Small intestine (tissue), 7 donors: ENCODE measurements around the gene MELK. TPM values are rescaled to one million over a fixed set of nuclear protein-coding genes. Genes with fewer than 3 reads are reported as not detected.
"Not testable (repeated sequence)": the region's sequence is repeated elsewhere in the genome, so short reads cannot be mapped to it uniquely, and the experiment has no call there.

Experiments used
- DNase-seq, 2 donors: peaks; one replicate each; pipeline versions ENCODE4 v3.0.0 to v3.0.0-alpha.2; 2013
- FAIRE-seq: peaks from 2 replicates; lab custom pipeline; 2012; peaks lifted over from hg19 to GRCh38; lab: Jason Lieb, UNC
- H3K27ac ChIP-seq, 3 donors: one replicate each; pipeline ENCODE4 v1.5.1; 2013; ENCODE audit warnings: low read length in 2 of 3, mild to moderate bottlenecking in 2 of 3, control low read depth in 1 of 3, inconsistent platforms in 1 of 3, low read depth in 1 of 3, moderate library complexity in 1 of 3
- H3K27me3 ChIP-seq, 3 donors: one replicate each; pipeline ENCODE4 v1.6.1; 2013; ENCODE audit warnings: low read length in 3 of 3, inconsistent platforms in 1 of 3; ENCODE audit not compliant: control insufficient read depth in 3 of 3, insufficient read depth in 3 of 3
- H3K36me3 ChIP-seq, 3 donors: one replicate each; pipeline ENCODE4 v1.6.1; 2013; ENCODE audit warnings: low read length in 3 of 3, inconsistent platforms in 1 of 3, low read depth in 1 of 3, mild to moderate bottlenecking in 1 of 3, moderate library complexity in 1 of 3; ENCODE audit not compliant: control insufficient read depth in 3 of 3, insufficient read depth in 2 of 3
- H3K4me1 ChIP-seq, 3 donors: one replicate each; pipeline ENCODE4 v1.6.1; 2013; ENCODE audit warnings: low read length in 2 of 3, inconsistent platforms in 1 of 3, low read depth in 1 of 3, mild to moderate bottlenecking in 1 of 3, moderate library complexity in 1 of 3; ENCODE audit not compliant: control insufficient read depth in 3 of 3, insufficient read depth in 2 of 3
- H3K4me3 ChIP-seq, 3 donors: one replicate each; pipeline ENCODE4 v1.5.1; 2013; ENCODE audit warnings: low read length in 3 of 3, control low read depth in 1 of 3, inconsistent platforms in 1 of 3, low read depth in 1 of 3, mild to moderate bottlenecking in 1 of 3, moderate library complexity in 1 of 3
- H3K9me3 ChIP-seq, 2 donors: one replicate each; pipeline ENCODE4 v1.6.1; 2013; ENCODE audit warnings: low read depth in 1 of 2, low read length in 1 of 2; ENCODE audit not compliant: control insufficient read depth in 2 of 2, insufficient read depth in 1 of 2
- WGBS, 3 donors: extraction: QIAGEN DNeasy Blood & Tissue Kit; methylation state at CpG; one replicate each; pipeline ENCODE4 v1.1.7; 2013; 5-methylcytosine and 5-hydroxymethylcytosine counted together
- polyA plus RNA-seq, 4 donors: library from polyadenylated mRNA; stranded (reverse) in 3 of 4; unstranded in 1 of 4; fragments of 200-250 nt in 3 of 4; fragments of 120-200 nt in 1 of 4; gene quantifications; one replicate each; pipeline versions ENCODE4 v1.2.1 to v1.2.3, GENCODE V29; 2013
- donor health status: healthy with polysubstance abuse.
- donor health status: control.
- donor health status: control.
- donor health status: Bipolar disorder and iron deficiency.
- donor health status: healthy.

MELK gene
- polyA plus RNA-seq, 4 donors: 0.81 to 13.8 (median 6.5) TPM

DNA sequence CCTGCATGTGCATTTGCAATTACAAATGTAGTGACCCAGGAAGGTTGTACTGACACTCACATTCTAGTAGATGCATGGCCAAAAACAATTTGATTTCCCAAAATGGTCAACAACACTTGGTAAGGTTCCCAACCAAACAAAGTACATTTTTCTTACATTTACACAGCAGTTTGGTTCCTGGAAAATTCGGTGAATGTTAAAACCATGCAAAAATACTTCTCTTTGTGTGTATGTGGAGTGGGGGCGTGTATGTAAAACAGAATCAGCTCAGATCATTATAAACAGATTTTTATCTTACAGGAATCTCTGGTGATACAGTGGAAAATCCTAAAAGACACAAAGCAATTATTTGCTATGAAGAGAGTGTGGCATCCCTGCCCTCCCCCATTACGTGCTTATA lies 25.1 kb upstream of the MELK start:
- DNase-seq: no peak
- Histone ChIP-seq H3K27ac (no peak overlapping the region), H3K9me3 (no peaks in the 10 kb centered on the region), H3K27me3 (no peaks in the 10 kb centered on the region), H3K36me3 (no peaks in the 10 kb centered on the region), H3K4me1 (no peaks in the 10 kb centered on the region), H3K4me3 (no peak overlapping the region)
- FAIRE-seq: no peak
- 72 to 84% (median 78%) methylated on average over 3 of the region's 3 CpGs for WGBS, 3 donors

DNA sequence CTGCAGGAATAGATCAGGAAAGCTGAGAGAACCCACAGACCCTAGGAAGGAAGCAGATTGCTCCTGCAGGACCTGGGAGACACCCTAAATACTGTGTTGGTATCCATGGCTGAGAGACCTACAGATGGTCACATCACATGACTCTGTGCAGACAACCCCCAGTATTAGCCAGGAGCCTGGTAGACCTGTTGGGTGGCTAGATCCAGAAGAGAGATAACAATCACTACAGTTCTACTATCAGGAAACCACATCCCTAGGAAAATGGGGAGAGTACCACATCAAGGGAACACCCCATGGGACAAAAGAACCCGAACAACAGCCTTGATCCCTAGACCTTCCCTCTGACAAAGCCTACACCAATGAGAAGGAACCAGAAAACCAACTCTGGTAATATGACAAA lies 24.2 kb upstream of the MELK start:
- Histone ChIP-seq H3K36me3 (no peaks in the 10 kb centered on the region), H3K4me1 (no peaks in the 10 kb centered on the region), H3K4me3 (no peak overlapping the region), H3K27ac (no peak overlapping the region), H3K27me3 (no peaks in the 10 kb centered on the region), H3K9me3 (no peaks in the 10 kb centered on the region)
- no peak for DNase-seq
- no peak for FAIRE-seq
- WGBS, 3 donors: 55 to 88% (median 76%) methylated on average over 1 of the region's 1 CpG

DNA sequence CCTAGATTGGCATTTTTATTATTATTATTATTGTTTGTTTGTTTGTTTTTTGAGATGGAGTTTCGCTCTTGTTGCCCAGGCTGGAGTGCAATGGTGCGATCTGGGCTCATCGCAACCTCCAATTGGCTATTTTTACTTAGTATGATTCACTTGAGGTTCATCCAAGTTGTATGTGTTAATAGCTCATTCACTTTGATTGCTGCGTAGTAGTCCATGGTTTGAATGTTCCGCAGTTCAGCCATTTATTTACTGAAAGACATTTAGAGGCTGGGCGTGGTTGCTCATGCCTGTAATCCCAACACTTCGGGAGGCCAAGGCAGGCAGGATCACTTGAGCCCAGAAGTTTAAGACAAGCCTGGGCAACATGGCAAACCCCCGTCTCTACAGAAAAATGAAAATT lies 22.6 kb upstream of the MELK start:
- DNase-seq (no peak), FAIRE-seq (no peak)
- 87 to 90% (median 88%) methylated on average over 8 of the region's 8 CpGs for WGBS, 3 donors

DNA sequence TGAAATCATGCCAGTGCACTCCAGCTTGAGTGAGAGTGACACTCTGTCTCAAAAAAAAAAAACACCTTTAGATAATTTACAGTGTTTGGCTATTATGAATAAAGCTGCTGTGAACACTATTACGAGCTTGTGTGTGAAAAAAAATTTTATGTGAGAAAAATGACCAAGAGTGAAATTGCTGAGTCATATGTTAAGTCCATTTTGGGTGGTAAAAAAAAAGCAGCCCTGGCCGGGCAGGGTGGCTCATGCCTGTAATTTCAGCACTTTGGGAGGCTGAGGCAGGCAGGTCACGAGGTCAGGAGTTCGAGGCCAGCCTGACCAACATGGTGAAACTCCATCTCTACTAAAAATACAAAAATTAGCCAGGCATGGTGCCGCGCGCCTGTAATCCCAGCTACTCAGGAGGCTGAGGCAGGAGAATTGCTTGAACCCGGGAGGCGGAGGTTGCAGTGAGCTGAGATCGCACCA lies 22.0 kb upstream of the MELK start:
- not testable (repeated sequence) for DNase-seq, H3K27ac ChIP-seq, FAIRE-seq, H3K4me3 ChIP-seq, H3K36me3 ChIP-seq, H3K9me3 ChIP-seq, H3K27me3 ChIP-seq, H3K4me1 ChIP-seq
- WGBS, 3 donors: 78 to 87% (median 81%) methylated on average over 10 of the region's 10 CpGs

More for the DNA sequence above, 22.6 kb upstream of the MELK start:
- H3K4me1 ChIP-seq: no peaks in the 10 kb centered on the region
- H3K9me3 ChIP-seq: no peaks in the 10 kb centered on the region
- no peaks in the 10 kb centered on the region for H3K36me3 ChIP-seq
- no peak overlapping the region for H3K27ac ChIP-seq
- no peaks in the 10 kb centered on the region for H3K27me3 ChIP-seq
- H3K4me3 ChIP-seq: no peak overlapping the region

DNA sequence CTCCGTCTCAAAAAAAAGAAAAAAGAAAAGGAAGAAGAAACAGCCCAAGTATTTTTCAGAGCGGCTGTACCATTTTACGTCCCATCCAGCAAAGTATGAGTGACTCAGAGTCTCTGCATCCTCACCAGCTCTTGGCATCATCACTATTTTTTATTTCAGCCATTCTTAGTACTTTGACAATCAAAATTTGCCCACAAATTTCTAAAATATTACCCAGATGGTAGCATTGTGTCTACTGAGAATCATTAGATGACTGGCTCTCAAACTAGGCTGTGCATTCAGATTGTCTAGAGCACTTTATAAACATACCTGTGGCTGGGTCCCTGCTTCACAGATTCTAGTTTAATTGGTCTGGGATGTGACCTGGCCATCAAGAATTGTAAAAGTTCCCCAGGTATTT lies 21.6 kb upstream of the MELK start:
- Histone ChIP-seq H3K27ac (no peak overlapping the region), H3K36me3 (no peaks in the 10 kb centered on the region), H3K9me3 (no peaks in the 10 kb centered on the region), H3K4me3 (no peak overlapping the region), H3K27me3 (no peaks in the 10 kb centered on the region), H3K4me1 (no peaks in the 10 kb centered on the region)
- no peak for FAIRE-seq
- WGBS, 3 donors: 93 to 98% (median 94%) methylated on average over 3 of the region's 3 CpGs
- no peak for DNase-seq

DNA sequence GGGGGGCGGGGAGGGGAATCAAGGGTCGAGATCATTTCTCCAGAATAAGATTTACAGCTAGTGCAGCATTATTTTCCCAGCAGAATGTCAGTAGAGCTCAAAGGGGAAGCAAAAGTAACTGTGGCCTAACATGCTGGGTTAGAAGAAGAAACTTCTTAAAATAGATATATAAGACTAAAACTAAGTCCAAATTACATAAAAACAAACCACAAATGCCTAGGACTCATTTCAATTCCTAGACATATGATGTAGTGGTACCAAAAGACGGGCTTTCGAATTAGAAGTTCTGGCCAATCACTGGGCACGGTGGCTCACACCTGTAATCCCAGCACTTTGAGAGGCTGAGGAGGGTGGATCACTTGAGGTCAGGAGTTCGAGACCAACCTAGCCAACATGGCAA lies 20.8 kb upstream of the MELK start:
- H3K4me1 ChIP-seq: no peaks in the 10 kb centered on the region
- H3K4me3 ChIP-seq: no peak overlapping the region
- H3K9me3 ChIP-seq: no peaks in the 10 kb centered on the region
- no peaks in the 10 kb centered on the region for H3K36me3 ChIP-seq
- H3K27ac ChIP-seq: no peak overlapping the region
- no peaks in the 10 kb centered on the region for H3K27me3 ChIP-seq
- FAIRE-seq: no peak
- 80 to 86% (median 85%) methylated on average over 6 of the region's 6 CpGs for WGBS, 3 donors
- no peak for DNase-seq

DNA sequence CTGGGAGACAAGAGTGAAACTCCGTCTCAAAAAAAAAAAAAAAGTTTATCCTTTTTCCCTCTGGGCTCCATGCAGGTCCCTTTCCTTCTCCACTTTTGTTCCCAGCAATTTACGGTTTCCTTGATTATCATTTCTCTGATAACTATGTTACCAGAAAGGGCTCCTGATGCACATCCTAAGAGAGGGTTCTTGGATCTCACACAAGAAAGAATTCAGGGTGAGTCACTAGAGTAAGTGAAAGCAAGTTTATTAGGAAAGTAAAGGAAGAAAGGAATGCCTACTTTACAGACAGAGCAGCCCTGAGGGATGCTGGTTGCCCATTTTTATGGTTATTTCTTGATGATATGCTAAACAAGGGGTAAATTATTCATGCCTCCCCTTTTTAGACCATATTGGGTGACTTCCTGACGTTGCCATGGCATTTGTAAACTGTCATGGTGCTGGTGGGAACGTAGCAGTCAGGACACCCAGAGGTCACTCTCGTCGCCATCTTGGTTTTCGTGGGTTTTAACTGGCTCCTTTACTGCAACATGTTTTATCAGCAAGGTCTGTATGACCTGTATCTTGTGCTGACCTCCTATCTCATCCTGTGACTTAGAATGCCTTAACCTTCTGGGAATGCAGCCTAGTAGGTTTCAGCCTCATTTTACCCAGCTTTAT lies 13.5 kb upstream of the MELK start:
- 66 to 70% (median 68%) methylated on average over 7 of the region's 7 CpGs for whole genome bisulfite sequencing, 3 donors
- Histone ChIP-seq H3K27me3 (no peaks in the 10 kb centered on the region), H3K36me3 (no peaks in the 10 kb centered on the region), H3K27ac (no peak overlapping the region), H3K4me3 (no peak overlapping the region), H3K9me3 (no peaks in the 10 kb centered on the region), H3K4me1 (no peaks in the 10 kb centered on the region)
- no peak for DNase-seq
- FAIRE-seq: no peak

DNA sequence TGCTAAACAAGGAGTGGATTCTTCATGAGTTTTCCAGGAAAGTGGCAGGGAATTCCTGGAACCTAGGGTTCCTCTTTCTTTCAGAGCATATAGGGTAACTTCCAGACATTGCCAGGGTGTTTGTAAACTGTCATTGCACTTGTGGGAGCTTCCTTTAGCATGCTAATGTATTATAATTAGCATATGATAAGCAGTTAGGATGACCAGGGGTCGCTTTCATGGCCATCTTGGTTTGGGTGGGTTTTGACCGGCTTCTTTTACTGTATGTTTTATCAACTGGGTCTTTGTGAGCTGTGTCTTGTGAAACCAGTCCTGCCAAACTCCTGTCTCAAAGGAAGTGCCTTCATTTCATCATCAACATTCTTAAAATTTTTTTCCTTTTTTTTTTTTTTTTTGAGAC lies 11.9 kb upstream of the MELK start:
- Histone ChIP-seq H3K36me3 (no peaks in the 10 kb centered on the region), H3K27me3 (no peaks in the 10 kb centered on the region), H3K4me3 (no peak overlapping the region), H3K27ac (no peak overlapping the region), H3K9me3 (no peaks in the 10 kb centered on the region), H3K4me1 (no peaks in the 10 kb centered on the region)
- WGBS, 3 donors: 79 to 86% (median 80%) methylated on average over 2 of the region's 2 CpGs
- FAIRE-seq (no peak), DNase-seq (no peak)

DNA sequence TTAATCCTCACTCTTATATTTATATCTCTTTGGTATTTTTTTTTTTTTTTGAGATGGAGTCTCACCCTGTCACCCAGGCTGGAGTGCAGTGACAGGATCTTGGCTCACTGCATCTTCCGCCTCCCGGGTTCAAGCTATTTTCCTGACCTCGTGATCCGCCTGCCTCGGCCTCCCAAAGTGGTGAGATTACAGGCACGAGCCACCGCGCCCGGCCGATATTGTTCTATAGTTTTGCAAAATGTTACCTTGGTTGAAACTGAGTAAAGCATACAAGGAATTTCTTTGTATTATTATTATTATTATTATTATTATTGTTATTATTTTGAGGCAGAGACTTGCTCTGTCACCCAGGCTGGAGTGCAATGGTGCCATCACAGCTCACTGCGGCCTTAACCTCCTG lies 9.9 kb upstream of the MELK start:
- H3K36me3 ChIP-seq, FAIRE-seq, DNase-seq, H3K9me3 ChIP-seq, H3K4me3 ChIP-seq, H3K4me1 ChIP-seq, H3K27ac ChIP-seq, H3K27me3 ChIP-seq: not testable (repeated sequence)
- WGBS, 3 donors: 90 to 94% (median 92%) methylated on average over 11 of the region's 11 CpGs
